ENCODE data around the gene TMCO1.

GRCh38 chr1:165699577-165699976 is 69.1 kb downstream of the TMCO1 start:
- no peak for TF ChIP-seq EZH2 (IDR thresholded peaks at IDR 0.05; ENCODE audit: low read depth)
- TF ChIP-seq, protein P1, sequence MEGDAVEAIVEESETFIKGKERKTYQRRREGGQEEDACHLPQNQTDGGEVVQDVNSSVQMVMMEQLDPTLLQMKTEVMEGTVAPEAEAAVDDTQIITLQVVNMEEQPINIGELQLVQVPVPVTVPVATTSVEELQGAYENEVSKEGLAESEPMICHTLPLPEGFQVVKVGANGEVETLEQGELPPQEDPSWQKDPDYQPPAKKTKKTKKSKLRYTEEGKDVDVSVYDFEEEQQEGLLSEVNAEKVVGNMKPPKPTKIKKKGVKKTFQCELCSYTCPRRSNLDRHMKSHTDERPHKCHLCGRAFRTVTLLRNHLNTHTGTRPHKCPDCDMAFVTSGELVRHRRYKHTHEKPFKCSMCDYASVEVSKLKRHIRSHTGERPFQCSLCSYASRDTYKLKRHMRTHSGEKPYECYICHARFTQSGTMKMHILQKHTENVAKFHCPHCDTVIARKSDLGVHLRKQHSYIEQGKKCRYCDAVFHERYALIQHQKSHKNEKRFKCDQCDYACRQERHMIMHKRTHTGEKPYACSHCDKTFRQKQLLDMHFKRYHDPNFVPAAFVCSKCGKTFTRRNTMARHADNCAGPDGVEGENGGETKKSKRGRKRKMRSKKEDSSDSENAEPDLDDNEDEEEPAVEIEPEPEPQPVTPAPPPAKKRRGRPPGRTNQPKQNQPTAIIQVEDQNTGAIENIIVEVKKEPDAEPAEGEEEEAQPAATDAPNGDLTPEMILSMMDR (conservative IDR thresholded peaks at IDR 0.05) = no peak
